ENCODE measurements around the gene ANKAR. TPM values are rescaled to one million over a fixed set of nuclear protein-coding genes. Genes with fewer than 3 reads are reported as not detected.

Gene ANKAR
- total and polyA plus RNA-seq, 2 of the 4 experiments (the other 2 are of a cell fraction), result 0.96 to 2.2 TPM

DNA sequence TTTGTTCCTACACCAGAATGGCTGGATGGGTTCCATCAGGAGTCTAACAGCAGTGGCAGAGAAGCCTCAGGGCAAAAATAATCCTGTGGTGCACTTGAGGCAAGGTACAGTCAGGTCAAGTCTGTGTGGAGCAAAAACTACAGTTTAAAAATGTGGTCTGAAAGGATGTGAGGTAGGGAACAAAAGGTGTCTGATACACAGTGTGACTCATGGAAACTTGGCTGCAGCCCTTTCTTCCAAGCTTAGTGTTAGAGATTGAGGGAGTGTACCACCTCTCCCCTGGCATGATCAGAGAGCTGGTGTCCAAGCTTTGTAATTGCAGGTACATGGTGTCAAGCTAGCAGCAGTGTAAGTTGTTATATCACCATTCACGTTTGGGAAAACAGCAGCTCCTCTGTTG lies 8.9 kb downstream of the ANKAR start:
- ChIA-PET POLR2A (ENCODE audit: unreplicated experiment) (no interaction called here), CTCF (no interaction called here)
- Histone ChIP-seq H2BK120ac (ENCODE audit: low read depth, low read length) (no peak overlapping the region), H3K4me3 (ENCODE audit: insufficient read depth, low read depth, low read length) (no peak overlapping the region), H3K27ac (ENCODE audit: insufficient read depth, low read length) (no peak overlapping the region), H3K4ac (ENCODE audit: low read depth, low read length) (no peak overlapping the region), H4K20me1 (ENCODE audit: insufficient read depth, low read length) (peaks cover 4% of the 10 kb centered on the region; the same call in 1 of the 2 replicates), H4K8ac (ENCODE audit: low read depth in 2 of 2, low read length in 2 of 2) (no peak overlapping the region), H3K14ac (replicated peaks; ENCODE audit: low read depth, low read length) (no peak overlapping the region), H3K79me1 (ENCODE audit: low read depth in 1 of 2, low read length in 2 of 2) (peaks cover 9 to 14% of the 10 kb centered on the region in 2 experiments; a peak in 2 of 4 replicates), H2BK15ac (ENCODE audit: low read depth, low read length) (no peak overlapping the region), H3K4me1 (ENCODE audit: control insufficient read depth, insufficient read depth, low read length) (peaks cover 7% of the 10 kb centered on the region; the same call in 1 of the 2 replicates), H4K5ac (ENCODE audit: low read depth, low read length) (no peak overlapping the region), H2AFZ (replicated peaks; ENCODE audit: low read length, poor library complexity) (no peak overlapping the region), H3K4me2 (ENCODE audit: low read depth, low read length) (no peak overlapping the region), H2BK20ac (ENCODE audit: low read depth, low read length) (no peak overlapping the region), H3K9me1 (ENCODE audit: insufficient read depth, low read length) (no peaks in the 10 kb centered on the region), H3K9me3 (ENCODE audit: control insufficient read depth, insufficient read depth, low read length) (no peaks in the 10 kb centered on the region), H3K23ac (ENCODE audit: low read depth, low read length) (no peak overlapping the region), H3K9ac (ENCODE audit: low read depth, low read length) (no peak overlapping the region), H2AK9ac (replicated peaks; ENCODE audit: low read depth, low read length, poor library complexity) (no peak overlapping the region), H3K27me3 (ENCODE audit: control insufficient read depth, insufficient read depth, low read length) (no peaks in the 10 kb centered on the region), H2AK5ac (ENCODE audit: low read depth, low read length) (no peak overlapping the region), H3K56ac (ENCODE audit: extremely low read depth, insufficient read depth, low read length) (no peak overlapping the region), H3K18ac (ENCODE audit: low read depth, low read length) (no peak overlapping the region), H4K91ac (ENCODE audit: insufficient read depth, low read depth, low read length) (no peak overlapping the region), H2BK5ac (ENCODE audit: low read depth, low read length, poor library complexity, severe bottlenecking) (no peak overlapping the region), H3K36me3 (ENCODE audit: control insufficient read depth, insufficient read depth, low read length) (0 out of 2 replicates have a peak, but pooled peaks cover 1% of the 10 kb centered on the region)
- TF ChIP-seq NFE2L2 (IDR thresholded peaks at IDR 0.05; ENCODE audit: low read depth, low read length), result no peak
- TF ChIP-seq MXI1 (IDR thresholded peaks at IDR 0.05; ENCODE audit: borderline replicate concordance, low read depth, low read length), result no peak
- TF ChIP-seq POLR2A (IDR thresholded peaks at IDR 0.05; ENCODE audit: low read depth, low read length), result no peak
- no peak for TF ChIP-seq MAZ (IDR thresholded peaks at IDR 0.05; ENCODE audit: borderline replicate concordance, low read depth, low read length)
- no peak for TF ChIP-seq CEBPB (IDR thresholded peaks at IDR 0.05; ENCODE audit: low read depth, low read length)
- TF ChIP-seq RCOR1 (IDR thresholded peaks at IDR 0.05; ENCODE audit: insufficient replicate concordance, low read length), result no peak
- TF ChIP-seq, protein P1, sequence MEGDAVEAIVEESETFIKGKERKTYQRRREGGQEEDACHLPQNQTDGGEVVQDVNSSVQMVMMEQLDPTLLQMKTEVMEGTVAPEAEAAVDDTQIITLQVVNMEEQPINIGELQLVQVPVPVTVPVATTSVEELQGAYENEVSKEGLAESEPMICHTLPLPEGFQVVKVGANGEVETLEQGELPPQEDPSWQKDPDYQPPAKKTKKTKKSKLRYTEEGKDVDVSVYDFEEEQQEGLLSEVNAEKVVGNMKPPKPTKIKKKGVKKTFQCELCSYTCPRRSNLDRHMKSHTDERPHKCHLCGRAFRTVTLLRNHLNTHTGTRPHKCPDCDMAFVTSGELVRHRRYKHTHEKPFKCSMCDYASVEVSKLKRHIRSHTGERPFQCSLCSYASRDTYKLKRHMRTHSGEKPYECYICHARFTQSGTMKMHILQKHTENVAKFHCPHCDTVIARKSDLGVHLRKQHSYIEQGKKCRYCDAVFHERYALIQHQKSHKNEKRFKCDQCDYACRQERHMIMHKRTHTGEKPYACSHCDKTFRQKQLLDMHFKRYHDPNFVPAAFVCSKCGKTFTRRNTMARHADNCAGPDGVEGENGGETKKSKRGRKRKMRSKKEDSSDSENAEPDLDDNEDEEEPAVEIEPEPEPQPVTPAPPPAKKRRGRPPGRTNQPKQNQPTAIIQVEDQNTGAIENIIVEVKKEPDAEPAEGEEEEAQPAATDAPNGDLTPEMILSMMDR (conservative IDR thresholded peaks at IDR 0.05; ENCODE audit: low read depth, low read length), result no peak
- TF ChIP-seq SMC3 (IDR thresholded peaks at IDR 0.05; ENCODE audit: low read depth, low read length), result no peak
- no peak for TF ChIP-seq RFX5 (IDR thresholded peaks at IDR 0.05; ENCODE audit: low read depth, low read length)
- TF ChIP-seq, protein P2, sequence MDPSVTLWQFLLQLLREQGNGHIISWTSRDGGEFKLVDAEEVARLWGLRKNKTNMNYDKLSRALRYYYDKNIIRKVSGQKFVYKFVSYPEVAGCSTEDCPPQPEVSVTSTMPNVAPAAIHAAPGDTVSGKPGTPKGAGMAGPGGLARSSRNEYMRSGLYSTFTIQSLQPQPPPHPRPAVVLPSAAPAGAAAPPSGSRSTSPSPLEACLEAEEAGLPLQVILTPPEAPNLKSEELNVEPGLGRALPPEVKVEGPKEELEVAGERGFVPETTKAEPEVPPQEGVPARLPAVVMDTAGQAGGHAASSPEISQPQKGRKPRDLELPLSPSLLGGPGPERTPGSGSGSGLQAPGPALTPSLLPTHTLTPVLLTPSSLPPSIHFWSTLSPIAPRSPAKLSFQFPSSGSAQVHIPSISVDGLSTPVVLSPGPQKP (IDR thresholded peaks at IDR 0.05; ENCODE audit: borderline replicate concordance, low read depth, low read length), result no peak
- TF ChIP-seq MAFK (IDR thresholded peaks at IDR 0.05; ENCODE audit: low read depth, low read length), result no peak
- TF ChIP-seq, protein P3, sequence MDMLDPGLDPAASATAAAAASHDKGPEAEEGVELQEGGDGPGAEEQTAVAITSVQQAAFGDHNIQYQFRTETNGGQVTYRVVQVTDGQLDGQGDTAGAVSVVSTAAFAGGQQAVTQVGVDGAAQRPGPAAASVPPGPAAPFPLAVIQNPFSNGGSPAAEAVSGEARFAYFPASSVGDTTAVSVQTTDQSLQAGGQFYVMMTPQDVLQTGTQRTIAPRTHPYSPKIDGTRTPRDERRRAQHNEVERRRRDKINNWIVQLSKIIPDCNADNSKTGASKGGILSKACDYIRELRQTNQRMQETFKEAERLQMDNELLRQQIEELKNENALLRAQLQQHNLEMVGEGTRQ (IDR thresholded peaks at IDR 0.05; ENCODE audit: low read depth, low read length), result no peak
- TF ChIP-seq BHLHE40 (IDR thresholded peaks at IDR 0.05; ENCODE audit: low read depth, low read length), result no peak
- no peak for TF ChIP-seq FOS (IDR thresholded peaks at IDR 0.05; ENCODE audit: low read depth, low read length)
- TF ChIP-seq RAD21 (IDR thresholded peaks at IDR 0.05; ENCODE audit: low read length), result no peak
- TF ChIP-seq CHD1 (IDR thresholded peaks at IDR 0.05; ENCODE audit: low read depth, low read length), result no peak
- in situ Hi-C loops (cut with MboI; ENCODE audit: low sequenced_read_pairs), result no loop called here
- ATAC-seq (ENCODE audit: low read depth), result no peak
- intact Hi-C loops (cut with micrococcal nuclease), result no loop called here
- peak; percentile 13 for DNase-seq
- dilution Hi-C loops (cut with HindIII; ENCODE audit: low sequenced_read_pairs, unreplicated experiment), result no loop called here
- no TSS peak for BruUV-seq (replicated peaks)
- whole genome bisulfite sequencing, 2 experiments (ENCODE audit: extremely low coverage in 2 of 2, insufficient read length in 1 of 2), result 90% methylated on average over 1 of the region's 1 CpG; no CpG with 5 or more reads in 1 of the 2 experiments

Data from IMR-90 (cell line).